Measurements from ENCODE around the gene GALM. TPM values are rescaled to one million over a fixed set of nuclear protein-coding genes. Genes with fewer than 3 reads are reported as not detected.
"Not testable (repeated sequence)": the region's sequence is repeated elsewhere in the genome, so short reads cannot be mapped to it uniquely, and the experiment has no call there.

GALM gene
- polyA plus RNA-seq, 12 donors, result 8.9 to 18.4 (median 12.4) TPM; not detected in 1

GRCh38 chr2:38672445-38673391, 6.8 kb downstream of the GALM start:
- DNase-seq, result no peak

DNA sequence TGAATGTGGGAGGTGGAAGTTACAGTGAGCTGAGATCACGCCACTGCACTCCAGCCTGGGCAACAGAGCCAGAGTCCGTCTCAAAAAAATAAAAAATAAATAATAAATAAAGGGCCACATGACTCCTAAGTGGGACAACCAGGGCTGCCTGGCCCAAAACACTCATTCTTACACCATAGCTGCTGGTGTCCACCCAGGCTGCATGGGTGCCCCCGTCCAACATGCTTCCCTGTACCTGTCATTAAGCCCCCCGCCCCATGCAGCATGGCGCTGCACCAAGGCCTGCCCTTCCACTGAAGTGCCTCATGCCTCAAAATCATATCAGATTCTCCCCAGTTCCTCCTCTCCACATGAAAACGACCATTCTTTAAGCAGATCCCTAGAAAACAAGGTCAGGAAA, 10.8 kb downstream of the GALM start:
- no peak for DNase-seq

DNA sequence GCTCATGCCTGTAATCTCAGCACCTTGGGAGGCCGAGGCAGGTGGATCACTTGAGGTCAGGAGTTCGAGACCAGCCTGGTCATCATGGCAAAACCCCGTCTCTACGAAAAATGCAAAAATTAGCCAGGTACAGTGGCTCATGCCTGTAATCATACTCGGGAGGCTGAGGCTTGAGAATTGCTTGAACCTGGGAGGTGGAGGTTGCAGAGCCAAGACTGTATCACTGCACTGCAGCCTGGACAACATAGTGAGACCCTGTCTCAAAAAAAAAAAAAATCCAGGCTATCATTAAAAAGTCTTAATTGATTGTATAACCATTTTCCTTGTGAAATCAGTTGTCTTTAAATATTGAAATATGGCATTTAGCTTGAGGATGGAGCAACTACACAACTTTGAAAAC, 15.0 kb downstream of the GALM start:
- not testable (repeated sequence) for DNase-seq

DNA sequence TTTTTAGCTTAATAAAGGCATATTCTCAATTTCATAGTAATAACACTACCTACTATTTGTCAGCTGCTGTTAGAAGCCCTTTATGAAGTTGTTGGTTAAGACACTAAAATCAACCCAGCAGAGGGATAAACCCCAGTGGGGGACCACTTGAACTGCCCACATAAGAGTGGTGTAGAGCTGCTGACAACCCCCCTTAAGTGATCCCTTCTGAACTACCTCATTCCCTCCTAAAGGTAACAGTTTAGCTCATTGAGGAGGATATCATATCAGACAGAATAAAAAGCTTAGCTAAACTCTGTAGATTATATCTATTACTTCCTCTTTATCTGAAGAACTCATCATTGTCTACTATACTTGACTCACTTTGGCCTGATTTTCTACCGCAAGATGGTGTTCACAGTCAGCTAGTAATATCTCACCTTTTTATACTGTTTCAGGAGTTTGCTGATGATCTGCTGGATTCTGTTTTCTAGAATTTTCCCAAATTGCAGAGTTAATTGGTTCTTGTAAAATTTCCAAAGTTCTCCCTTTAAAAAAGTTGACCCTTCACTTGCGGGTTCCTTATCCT, 16.2 kb downstream of the GALM start:
- DNase-seq, result no peak

- not testable (repeated sequence) for DNase-seq
Observed at GRCh38 chr2:38682620-38683019, 16.7 kb downstream of the GALM start.

DNA sequence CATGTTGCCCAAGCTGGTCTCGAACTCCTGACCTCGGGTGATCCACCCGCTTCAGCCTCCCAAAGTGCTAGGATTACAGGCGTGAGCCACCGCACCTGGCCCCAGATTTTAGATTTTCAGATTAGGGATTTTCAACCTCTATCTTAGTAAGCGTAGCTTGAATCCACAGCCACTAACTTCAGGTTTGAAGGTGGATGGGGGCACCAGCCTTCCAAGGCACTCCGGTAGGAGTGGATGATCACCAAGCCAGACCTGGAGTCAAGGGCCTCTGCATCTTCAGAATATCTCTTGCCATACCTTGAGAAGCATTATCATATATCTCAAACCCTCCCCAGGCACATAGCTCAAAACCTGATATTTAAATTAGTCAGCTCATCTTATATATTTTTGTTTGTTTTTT, 17.9 kb downstream of the GALM start:
- no peak for DNase-seq

DNA sequence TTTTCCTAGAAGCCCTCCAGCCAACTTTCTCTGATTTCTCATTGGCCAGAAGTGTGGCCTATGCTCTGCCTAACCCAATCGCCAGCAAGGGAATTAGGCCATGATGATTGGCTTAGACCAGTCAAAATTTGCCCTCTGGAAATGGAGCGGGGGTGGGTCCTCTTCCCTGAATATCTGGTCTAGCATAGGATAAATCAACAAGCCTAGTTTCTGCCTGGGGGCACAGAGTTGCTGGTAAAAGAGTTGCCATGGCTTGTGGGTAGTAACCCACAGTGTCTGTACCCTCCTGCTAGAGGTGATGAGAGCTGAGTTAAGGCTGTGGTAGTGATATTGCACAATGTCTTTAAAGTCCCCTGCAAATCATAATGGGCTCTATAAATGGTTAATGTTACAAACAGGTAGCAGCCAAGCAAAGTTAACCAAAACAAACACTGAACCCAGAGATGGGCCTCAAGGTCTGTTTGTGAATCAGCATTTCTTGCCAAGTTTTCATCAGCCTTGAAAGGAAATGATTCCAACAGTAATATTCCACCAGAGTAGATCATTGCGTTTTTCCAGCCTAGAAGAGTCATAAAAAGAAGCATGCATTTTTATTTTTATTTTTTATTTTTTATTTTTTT, 19.3 kb downstream of the GALM start:
- DNase-seq, result no peak

GRCh38 chr2:38690499-38691420, 24.8 kb downstream of the GALM start:
- DNase-seq, result no peak

DNA sequence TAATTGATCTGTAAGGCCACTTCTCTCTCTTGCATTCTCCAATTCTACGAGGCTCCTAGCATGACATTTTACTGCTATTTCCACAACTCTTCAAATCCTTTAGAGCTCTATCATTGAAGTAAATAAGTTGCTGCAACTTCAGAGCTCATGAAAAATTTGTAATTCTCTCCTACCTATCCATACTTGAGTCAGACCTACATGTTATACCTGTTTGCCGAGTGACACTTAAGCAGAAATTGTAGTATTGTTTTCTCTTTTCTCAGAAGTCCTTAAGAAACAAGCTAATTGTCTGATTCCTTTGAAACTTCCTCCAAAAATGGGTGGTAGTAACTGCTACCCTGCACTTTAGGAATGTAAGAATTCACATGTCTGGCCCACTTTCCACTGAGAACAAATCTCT, 26.1 kb downstream of the GALM start:
- DNase-seq, result no peak

GRCh38 chr2:38692636-38693318, 26.9 kb downstream of the GALM start:
- DNase-seq, result no peak

- no peak for DNase-seq
Observed at GRCh38 chr2:38697116-38697840, 31.4 kb downstream of the GALM start.

DNA sequence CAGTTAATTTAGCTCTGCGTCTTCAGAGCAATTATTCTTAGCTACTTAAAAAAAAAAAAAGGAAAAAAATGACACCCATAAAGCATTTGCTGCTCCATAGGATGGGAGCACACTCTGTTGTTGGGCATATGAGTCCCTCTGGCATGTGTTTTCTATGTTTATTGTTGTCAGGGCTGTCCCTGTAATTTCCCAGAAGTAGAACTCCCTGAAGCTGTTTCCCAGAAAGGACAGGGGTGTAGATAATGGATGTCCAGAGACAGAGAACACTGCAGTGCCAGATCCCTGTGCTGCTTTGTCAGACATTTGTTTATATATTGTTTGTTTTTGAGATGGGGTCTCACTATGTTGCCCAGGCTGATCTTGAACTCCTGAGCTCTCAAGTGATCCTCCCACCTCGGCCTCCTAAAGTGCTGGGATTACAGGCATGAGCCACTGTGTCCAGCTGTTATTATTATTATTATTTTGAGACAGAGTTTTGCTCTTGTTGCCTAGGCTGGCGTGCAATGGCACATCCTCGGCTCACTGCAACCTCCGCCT, 32.6 kb downstream of the GALM start:
- DNase-seq, result no peak

GRCh38 chr2:38700113-38700785, 34.3 kb downstream of the GALM start:
- DNase-seq, result no peak

GRCh38 chr2:38700881-38701458, 35.1 kb downstream of the GALM start:
- DNase-seq, result no peak

- DNase-seq, result no peak
Observed at GRCh38 chr2:38701542-38701941, 35.6 kb downstream of the GALM start.

- no peak for DNase-seq
Observed at GRCh38 chr2:38702413-38702812, 36.5 kb downstream of the GALM start.

GRCh38 chr2:38703336-38703735, 37.4 kb downstream of the GALM start:
- not testable (repeated sequence) for DNase-seq

DNA sequence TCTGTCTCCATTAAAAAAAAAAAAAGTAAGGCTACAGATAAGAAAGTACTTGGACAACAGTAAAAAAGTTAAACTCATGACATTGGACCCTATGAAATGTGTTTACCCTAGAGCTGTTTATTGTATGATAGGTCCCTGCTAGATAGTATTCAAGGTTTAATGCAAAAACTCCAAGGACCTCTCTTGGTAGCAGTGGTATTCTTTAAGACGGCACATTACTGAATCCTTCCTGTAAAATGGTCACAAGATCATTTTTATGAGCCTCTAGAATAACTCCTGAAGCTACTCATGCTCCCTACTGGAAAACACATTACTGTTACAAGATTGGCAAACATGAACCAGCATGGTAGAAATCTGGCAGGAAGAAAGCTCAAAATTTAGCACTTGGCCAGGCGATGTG, 38.8 kb downstream of the GALM start:
- no peak for DNase-seq

DNA sequence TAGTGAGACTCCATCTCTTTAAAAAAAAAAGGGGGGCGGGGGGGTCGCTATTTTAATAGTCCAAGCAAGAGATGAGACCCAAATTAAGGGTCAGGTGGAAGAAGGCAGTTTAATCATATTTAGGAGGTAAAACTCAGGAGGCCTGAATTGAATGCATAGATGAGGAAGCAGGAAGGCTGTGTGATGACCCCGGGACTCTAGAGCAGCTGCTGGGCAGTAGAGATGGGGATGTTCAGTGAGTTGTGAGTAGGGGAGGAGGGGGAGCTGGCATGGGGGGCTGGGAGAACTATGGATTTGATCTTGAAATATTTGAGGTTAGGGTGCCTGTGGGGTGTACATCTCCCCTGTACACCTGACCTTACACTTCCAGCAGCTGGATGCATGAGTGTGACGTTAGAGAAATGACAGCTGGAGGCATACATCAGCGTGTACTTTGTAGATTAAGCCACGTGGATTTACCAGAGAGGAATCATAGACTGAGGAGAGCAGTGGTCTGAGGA, 41.0 kb downstream of the GALM start:
- no peak for DNase-seq

Data from muscle of arm (tissue), 12 donors.